OCI-LY7 (cell line): ENCODE results near the gene IRS1.

Experiments used
- CTCF ChIP-seq: fragments of 200-600 bp; sonication (generic); conservative IDR thresholded peaks from 2 replicates; pipeline ENCODE4 v1.5.1; 2014; ENCODE audit warnings: mild to moderate bottlenecking, antibody characterized with exemption, low read length, moderate library complexity, mixed read lengths
- EZH2phosphoT487 ChIP-seq: fragments of 200-600 bp; sonication (generic); IDR thresholded peaks from 2 replicates; pipeline ENCODE4 v1.6.1; 2018; ENCODE audit warnings: low read depth, borderline replicate concordance, mild to moderate bottlenecking, mixed run types, antibody characterized with exemption, low read length, moderate library complexity, mixed read lengths

- TF ChIP-seq CTCF (no peak), EZH2phosphoT487 (no peak)
Measured at GRCh38 chr2:226712941-226713340, 86.7 kb downstream of the IRS1 start.
